HG03520 (cell line): ENCODE results near the gene ZNF25.
"Not testable (repeated sequence)": the region's sequence is repeated elsewhere in the genome, so short reads cannot be mapped to it uniquely, and the experiment has no call there.

Experiments used
- ATAC-seq: cut with Tn5 transposase; IDR thresholded peaks from one replicate; pipeline ENCODE4 v1.9.1; 2021; ENCODE audit warnings: mild to moderate bottlenecking, moderate library complexity; ENCODE audit not compliant: unreplicated experiment

ZNF25 gene

GRCh38 chr10:37948210-37948609 lies 28.2 kb downstream of the ZNF25 start:
- no peak for ATAC-seq

GRCh38 chr10:37947526-37947925 lies 28.9 kb downstream of the ZNF25 start:
- ATAC-seq: no peak

DNA sequence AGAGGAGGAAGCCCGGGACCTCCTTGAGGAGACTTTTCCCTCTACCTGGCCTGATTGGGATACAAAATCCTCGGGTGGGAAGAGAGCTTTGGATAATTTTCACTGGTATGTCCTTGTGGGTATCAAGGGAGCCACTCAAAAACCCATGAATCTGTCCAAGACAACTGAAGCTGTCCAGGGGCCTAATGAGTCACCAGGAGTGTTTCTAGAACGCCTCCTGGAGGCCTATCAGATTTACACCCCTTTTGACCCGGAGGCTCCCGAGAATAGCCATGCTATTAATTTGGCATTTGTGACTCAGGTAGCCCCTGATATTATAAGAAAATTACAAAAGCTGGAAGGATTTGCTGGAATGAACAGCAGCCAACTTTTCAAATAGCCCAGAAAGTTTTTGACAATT lies 38.6 kb downstream of the ZNF25 start:
- no peak for ATAC-seq

GRCh38 chr10:37934791-37935190 lies 41.7 kb downstream of the ZNF25 start:
- ATAC-seq: no peak

DNA sequence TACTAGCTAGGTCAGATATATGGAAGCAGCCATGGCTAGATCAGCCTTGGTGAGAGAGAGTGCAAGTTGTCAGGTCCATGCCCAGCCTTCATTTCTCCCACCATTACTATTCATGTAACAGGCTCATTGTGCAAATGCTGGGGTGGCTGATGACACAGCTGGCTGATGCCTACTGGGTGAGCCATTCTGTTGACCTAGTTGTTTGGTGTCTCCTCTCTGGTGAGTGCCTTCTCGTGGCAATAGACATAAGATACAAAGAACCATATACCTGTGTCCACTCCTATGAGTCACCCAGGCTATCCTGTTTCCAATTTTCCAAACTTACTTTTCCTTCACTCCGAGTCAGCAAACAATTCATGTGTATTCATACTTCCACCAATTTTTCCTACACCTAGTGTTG lies 46.0 kb downstream of the ZNF25 start:
- ATAC-seq: no peak

DNA sequence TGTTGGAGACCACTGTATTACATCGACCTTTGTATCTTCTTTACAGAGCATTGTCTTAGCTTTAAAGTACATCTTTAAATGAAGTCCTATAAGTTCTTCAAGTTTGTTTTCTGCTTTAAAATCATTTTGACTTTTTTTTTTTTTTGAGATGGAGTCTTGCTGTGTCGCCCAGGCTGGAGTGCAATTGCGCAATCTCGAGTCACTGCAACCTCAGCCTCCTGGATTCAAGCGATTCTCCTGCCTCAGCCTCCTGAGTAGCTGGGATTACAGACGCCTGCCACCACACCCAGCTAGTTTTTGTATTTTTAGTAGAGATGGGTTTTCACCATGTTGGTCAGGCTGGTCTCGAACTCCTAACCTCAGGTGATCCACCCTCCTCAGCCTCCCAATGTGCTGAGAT lies 68.3 kb downstream of the ZNF25 start:
- not testable (repeated sequence) for ATAC-seq

DNA sequence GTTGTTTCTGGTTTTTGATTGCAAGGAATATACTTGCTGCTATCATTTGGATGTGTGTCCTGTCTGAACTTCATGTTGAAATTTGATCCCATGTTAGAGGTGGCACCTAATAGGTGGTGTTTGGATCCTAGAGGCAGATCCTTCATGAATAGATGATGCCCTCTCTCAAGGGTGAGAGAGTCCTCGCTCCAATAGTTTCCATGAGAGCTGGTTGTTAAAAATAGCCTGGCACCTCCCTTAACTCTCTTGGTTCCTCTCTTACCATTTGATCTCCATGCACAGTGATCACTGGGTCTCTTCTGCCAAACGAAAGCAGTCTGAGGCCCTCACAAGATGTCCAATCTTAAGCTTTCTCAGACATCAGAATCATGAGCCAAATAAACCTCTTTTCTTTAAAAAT lies 70.1 kb downstream of the ZNF25 start:
- ATAC-seq: no peak
